Activated naive CD4-positive, alpha-beta T cell treated with Interleukin-2 at 50 U/mL for 16 hours (primary cell): ENCODE results near the gene ADH7.
"Not testable (repeated sequence)": the region's sequence is repeated elsewhere in the genome, so short reads cannot be mapped to it uniquely, and the experiment has no call there.

ENCODE experiments used
- DNase-seq: peaks from one replicate; pipeline ENCODE4 v3.0.0-alpha.2; 2020

ADH7 gene

GRCh38 chr4:99414902-99415301 lies 20.2 kb downstream of the ADH7 start:
- DNase-seq = not testable (repeated sequence)

- DNase-seq = no peak
Measured at GRCh38 chr4:99414401-99414800, 20.7 kb downstream of the ADH7 start.

DNA sequence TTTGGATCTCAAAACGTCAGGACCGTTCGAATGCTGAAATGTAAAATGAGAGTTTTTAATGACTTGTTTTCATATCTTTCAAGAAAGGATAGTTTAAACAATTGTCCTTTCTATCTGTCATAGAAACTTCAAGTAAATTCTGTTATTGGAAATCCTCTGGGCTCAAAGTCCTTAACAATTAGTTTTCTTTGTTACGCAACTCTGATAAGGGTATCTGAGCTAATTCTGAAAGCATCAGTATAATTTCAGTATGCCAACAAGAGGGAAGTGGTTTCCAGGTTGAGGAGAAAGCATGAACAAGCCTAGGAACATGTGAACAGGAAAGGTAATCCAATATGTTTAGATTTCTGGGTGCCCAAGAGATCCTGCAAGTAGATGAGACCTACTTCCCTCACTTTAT lies 22.0 kb downstream of the ADH7 start:
- no peak for DNase-seq

DNA sequence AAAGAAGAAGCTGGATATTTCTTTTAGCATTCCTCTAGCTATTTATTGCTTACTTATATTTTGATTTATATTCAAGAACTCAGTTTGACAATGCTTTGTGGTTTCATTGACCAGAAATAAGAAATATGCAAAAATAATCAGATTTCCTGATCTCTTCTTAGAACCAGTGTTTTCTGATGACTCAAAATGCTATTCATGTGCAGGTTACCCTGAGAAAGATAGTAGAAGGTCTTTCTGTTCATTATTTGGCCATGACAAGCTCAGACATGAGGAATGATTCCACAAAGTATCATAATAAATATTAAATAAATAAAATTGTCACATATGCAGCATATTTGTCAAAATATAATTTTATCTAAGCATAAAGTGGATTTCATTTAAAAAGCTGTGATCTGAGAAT lies 24.1 kb downstream of the ADH7 start:
- DNase-seq = no peak

DNA sequence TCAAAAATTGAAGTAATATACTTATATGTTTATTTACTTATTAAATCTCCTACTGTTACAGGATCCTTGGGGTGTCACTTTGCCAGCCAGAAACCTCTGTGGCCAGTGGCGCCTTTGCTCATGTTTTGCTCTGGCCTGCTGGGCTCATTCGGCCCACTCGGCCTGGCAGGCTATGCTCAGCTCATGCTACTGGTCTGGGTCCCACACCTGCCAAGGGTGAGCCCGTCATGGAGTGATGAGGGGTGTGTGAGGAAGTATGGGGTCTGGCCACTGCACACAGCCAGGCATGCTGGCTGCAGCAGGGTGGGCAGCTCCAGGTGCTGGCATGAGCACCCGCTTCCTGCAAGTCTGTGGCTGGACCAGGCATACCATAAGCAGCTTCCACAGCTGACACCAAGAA lies 25.1 kb downstream of the ADH7 start:
- no peak for DNase-seq

DNA sequence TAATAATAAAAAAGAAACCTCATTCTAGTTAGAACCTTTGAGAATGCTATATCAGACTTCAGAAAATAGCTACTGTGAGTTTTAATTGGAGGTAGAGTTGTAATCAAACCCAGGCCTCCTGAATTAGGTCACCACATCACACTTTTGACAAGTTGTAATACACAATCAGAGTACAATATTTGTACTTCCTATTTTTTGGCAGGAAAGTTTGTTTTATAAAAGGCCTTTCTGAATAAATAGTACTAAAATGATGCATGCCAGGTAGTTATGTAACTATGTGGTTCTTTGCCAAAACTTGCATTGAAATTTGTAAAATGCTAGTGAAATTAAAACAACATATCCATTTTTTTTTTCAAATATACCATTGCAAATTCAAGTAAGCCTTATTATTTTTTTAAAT lies 26.8 kb downstream of the ADH7 start:
- DNase-seq = no peak

DNA sequence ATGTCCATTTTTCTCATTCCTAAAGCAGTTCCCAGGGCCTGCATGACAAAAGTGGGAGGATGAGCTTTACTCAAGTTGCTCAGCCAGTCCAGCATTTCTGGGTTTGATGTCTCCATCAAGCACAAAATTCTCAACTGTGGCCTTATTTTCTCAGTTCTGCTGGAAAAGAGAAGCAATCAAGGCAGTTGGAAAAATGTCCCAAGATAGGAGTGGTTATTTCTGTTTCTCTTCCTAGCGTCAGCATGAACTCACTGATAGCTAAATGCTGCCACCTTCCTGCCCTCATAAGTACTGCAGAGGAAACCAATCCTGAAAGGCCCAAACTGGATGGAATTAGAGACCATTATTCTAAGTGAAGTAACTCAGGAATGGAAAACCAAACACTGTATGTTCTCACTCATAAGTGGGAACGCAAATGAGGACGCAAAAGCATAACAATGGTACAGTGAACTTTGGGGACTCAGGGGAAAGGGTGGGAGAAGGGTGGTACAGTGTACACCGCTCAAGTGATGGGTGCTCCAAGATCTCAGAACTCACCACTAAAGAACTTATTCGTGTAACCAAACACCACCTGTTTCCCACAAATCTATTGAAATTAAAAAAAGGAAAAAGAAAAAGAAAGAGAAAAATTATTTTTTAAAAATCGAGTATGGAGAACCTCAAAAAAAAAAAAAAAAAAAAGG lies 29.6 kb downstream of the ADH7 start:
- DNase-seq = peak; percentile 55

DNA sequence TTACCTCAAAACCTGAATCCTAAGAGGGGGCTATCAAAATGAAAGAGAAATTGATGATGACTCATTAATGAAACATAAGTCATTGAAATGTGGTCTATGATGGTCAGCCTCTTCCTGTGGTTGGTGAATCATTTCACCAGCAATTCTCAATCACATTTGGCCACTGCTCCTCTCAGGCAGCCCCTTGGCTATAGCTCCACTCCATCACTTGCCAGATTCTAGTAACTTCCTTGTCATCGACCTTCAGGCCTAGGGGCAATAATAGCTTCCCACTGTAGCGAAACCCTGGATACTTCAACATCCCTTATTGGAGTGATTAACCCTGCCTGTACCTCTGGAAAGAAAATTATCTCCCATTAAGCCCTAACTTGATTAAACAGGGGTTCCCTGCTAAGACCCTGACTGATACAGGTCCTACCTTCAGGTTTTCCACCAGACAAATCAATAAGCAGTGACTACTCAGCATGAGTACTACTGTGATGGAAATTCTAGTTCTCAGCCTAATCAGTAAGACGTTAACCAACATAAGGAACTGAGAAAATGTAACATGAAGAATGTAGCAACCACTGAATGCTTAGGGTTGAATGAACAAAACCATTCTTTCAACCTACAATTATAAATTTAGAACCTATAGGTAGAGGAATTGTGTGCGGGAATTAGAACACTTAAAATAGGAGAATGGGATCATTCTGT lies 30.4 kb downstream of the ADH7 start:
- DNase-seq = no peak

DNA sequence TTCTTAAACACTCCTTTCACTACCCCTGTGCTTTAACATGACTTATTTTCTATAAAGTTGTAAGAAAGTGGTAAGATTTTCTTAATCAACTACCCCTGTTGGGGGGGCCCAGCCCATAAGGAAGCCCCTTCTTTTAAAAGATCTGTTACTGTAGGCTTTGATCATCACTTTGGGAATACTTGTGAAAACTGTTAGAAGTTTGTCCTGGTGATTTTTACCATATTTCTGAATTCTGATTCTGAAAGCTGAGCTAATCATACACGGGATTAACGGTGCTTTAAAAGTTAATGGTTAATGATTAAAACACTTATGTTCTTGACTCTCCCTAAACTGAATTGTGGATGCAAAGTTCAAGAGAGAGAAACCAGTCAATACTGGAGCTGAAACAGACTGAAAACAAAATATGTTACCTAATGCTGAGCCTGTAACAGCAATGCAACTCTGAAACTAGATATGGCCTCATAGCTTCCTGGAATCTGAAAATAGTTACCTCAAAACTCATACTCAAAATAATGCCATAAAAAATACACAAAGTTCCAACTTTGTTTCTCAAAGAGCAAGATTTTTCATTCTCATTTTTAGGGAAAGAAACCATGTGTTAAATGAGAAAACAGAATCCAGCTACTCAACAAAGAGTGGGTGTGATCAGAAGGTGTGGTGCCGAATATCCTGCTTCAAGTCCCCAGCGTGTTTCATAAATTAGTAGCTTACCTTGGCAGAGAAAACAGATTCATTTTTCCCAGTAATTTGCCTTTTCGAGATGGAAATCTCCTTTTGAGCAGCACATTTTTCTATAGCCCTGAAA lies 31.6 kb downstream of the ADH7 start:
- no peak for DNase-seq

GRCh38 chr4:99402765-99403164 lies 32.4 kb downstream of the ADH7 start:
- no peak for DNase-seq

GRCh38 chr4:99400831-99401230 lies 34.3 kb downstream of the ADH7 start:
- no peak for DNase-seq

DNA sequence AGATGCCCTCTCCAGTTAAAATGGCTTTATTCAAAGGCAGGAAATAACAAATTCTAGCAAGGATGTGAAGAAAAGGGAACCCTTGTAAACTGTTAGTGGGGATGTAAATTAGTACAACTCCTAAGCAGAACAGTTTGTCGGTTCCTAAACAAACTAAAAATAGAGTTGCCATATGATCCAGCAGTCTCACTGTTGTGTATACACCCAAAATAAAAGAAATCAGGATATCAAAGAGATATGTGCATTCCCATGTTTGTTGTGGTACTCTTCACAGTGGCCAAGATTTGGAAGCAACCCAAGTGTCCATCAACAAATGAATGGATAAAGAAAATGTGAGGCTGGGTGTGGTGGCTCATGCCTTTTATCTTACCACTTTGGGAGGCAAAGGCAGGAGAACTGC lies 36.1 kb downstream of the ADH7 start:
- no peak for DNase-seq

DNA sequence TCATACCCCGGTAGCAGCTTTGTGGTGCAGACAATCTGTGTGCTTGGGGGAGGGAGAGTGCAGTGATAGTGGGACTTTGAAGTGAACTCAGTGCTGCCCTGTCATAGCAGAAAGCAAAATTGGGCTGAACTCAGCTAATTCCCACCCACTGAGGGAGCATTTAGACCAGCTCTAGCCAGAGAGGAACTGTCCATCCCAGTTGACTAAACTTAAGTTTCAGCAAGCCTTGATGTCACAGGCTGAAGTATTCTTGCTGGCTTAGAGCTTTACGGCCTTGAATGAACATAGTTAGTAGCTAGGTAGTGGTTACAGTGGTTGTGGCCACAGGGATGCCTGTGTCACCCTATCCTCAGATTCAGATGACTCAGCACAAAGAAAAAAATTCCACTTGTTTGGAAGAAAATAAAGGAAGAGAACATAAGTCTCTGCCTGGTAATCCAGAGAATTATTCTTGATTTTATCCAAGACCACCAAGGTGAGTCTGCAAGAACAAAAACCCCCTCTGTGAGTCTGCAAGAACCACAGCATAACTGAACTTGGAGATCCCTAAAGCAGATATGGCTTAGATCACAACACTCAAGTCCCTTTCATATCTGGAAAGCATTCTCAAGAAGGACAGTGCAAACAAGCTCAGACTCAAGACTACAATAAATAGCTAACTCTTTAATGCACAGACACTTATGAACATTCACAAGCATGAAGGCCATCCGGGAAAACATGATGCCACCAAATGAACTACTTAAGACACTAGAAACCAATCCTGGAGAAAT lies 39.4 kb downstream of the ADH7 start:
- no peak for DNase-seq

- DNase-seq = no peak
Measured at GRCh38 chr4:99394896-99395295, 40.2 kb downstream of the ADH7 start.

- no peak for DNase-seq
Measured at GRCh38 chr4:99390055-99390454, 45.1 kb downstream of the ADH7 start.

- no peak for DNase-seq
Measured at GRCh38 chr4:99389606-99390005, 45.5 kb downstream of the ADH7 start.

GRCh38 chr4:99383833-99384392 lies 51.2 kb downstream of the ADH7 start:
- DNase-seq = no peak

DNA sequence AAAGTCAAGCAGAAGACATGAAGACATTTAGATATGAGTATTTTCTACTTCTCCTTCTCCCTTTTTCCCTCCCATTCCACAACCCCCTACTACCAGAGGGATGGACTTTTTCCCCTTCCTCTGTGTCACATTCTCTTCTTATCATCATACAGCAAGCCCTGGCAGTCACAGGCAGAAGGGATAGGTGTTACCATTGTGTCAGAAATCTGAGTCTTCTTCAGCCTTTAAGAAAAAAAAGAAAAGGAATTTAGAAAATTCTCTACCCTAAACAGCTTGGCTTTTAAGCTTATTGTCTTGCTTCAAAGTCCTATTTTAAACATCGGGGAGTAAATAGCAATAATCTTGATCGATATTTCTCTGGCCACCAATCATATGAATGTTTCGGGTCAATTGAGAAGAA lies 51.7 kb downstream of the ADH7 start:
- no peak for DNase-seq

DNA sequence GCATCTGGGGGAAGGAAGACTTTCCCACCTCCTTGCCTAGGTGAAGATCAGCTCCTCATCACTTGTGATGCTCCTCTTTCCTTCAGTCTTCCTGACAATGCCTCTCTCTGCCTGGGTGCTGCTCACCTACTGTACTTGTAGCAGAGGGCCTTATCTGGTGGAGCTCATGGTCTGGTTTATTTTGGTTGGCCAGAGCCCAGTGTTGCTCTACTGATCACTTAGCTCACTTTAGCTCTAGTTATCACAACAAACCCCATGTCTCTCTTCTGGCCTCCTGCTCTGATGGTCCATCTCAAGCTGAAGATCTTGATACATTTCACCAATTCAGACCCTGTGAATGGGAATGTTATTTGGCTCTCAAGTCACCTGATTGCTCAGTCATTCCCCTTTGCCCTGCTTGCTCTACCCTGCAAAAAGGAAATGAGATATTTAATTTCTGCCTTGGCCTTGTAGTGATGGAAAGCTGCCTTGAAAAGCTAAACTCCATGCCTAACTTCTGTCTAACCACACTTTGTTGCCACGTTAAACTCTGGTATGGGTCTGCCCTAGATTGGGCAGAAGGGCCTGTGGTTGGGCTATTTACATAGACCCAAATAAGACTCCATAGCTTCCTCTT lies 52.3 kb downstream of the ADH7 start:
- no peak for DNase-seq

GRCh38 chr4:99381588-99382175 lies 53.5 kb downstream of the ADH7 start:
- no peak for DNase-seq

GRCh38 chr4:99379571-99379970 lies 55.6 kb downstream of the ADH7 start:
- no peak for DNase-seq

GRCh38 chr4:99378876-99379275 lies 56.3 kb downstream of the ADH7 start:
- DNase-seq = no peak
